PC-9 (cell line): ENCODE measurements around the gene REXO4. TPM values are rescaled to one million over a fixed set of nuclear protein-coding genes. Genes with fewer than 3 reads are reported as not detected.

ENCODE experiments used
- BruUV-seq: library from RNA; stranded (reverse); fragments of 400-500 nt; replicated peaks from 2 replicates; lab custom pipeline; 2021; lab: Mats Ljungman, UMichigan
- CTCF ChIA-PET: fragments of 300-600 bp; sonication (Branson Sonifier 250); formaldehyde crosslinking; loops from one replicate; lab custom pipeline; 2022; ENCODE audit warnings: antibody characterized with exemption; lab: Charles Lee
- POLR2A ChIA-PET: fragments of 300-600 bp; sonication (Branson Sonifier 250); formaldehyde crosslinking; loops from one replicate; lab custom pipeline; 2022; ENCODE audit warnings: antibody characterized with exemption; ENCODE audit not compliant: unreplicated experiment; lab: Charles Lee
- DNase-seq, 2 experiments: peaks; one replicate each; pipeline versions ENCODE4 v3.0.0 to v3.0.0-alpha.2; 2015 to 2022; ENCODE audit warnings: mixed read lengths in 1 of 2
- H2AFZ ChIP-seq: fragments of 200-600 bp; sonication (generic); 2 replicates; pipeline ENCODE4 v1.8.1; 2017; ENCODE audit warnings: antibody characterized with exemption
- H3F3A ChIP-seq: fragments of 200-600 bp; sonication (generic); 2 replicates; pipeline ENCODE4 v1.8.1; 2017; ENCODE audit warnings: antibody characterized with exemption, mild to moderate bottlenecking, low read depth; ENCODE audit not compliant: insufficient read depth
- H3K27ac ChIP-seq: fragments of 200-600 bp; sonication (generic); 2 replicates; pipeline ENCODE4 v1.6.1; 2016; ENCODE audit warnings: mixed run types
- H3K27me3 ChIP-seq: fragments of 200-600 bp; sonication (generic); 2 replicates; pipeline ENCODE4 v1.6.1; 2016; ENCODE audit warnings: low read depth, mixed run types; ENCODE audit not compliant: insufficient read depth
- H3K36me3 ChIP-seq: fragments of 200-600 bp; sonication (generic); 2 replicates; pipeline ENCODE4 v1.6.1; 2016; ENCODE audit warnings: low read depth, mixed run types
- H3K4me1 ChIP-seq: fragments of 200-600 bp; sonication (generic); replicated peaks from 2 replicates; pipeline ENCODE4 v1.6.1; 2016; ENCODE audit warnings: mixed run types; ENCODE audit not compliant: insufficient read depth
- H3K4me2 ChIP-seq: fragments of 200-600 bp; sonication (generic); 2 replicates; pipeline ENCODE4 v1.6.1; 2017; ENCODE audit warnings: mixed run types
- H3K4me3 ChIP-seq: fragments of 200-600 bp; sonication (generic); 2 replicates; pipeline ENCODE4 v1.6.1; 2016; ENCODE audit warnings: mixed run types
- H3K79me2 ChIP-seq: fragments of 200-600 bp; sonication (generic); 2 replicates; pipeline ENCODE4 v1.6.1; 2017; ENCODE audit warnings: low read depth, mixed run types
- H3K9me2 ChIP-seq: fragments of 200-600 bp; sonication (generic); 2 replicates; pipeline ENCODE4 v1.8.1; 2017; ENCODE audit warnings: mild to moderate bottlenecking; ENCODE audit not compliant: insufficient read depth
- H3K9me3 ChIP-seq: fragments of 200-600 bp; sonication (generic); 2 replicates; pipeline ENCODE4 v1.8.1; 2016; ENCODE audit warnings: low read depth; ENCODE audit not compliant: insufficient read depth
- H4K20me1 ChIP-seq: fragments of 200-600 bp; sonication (generic); 2 replicates; pipeline ENCODE4 v1.8.1; 2017; ENCODE audit not compliant: insufficient read depth
- EZH2 ChIP-seq: fragments of 200-600 bp; sonication (generic); IDR thresholded peaks from 2 replicates; pipeline ENCODE4 v1.8.0; 2017; ENCODE audit warnings: antibody characterized with exemption, low read depth
- intact Hi-C: fragments of 100-400 bp; cut with micrococcal nuclease; formaldehyde crosslinking; loops from one replicate; pipeline ENCODE4 v1.10.0; 2022; ENCODE audit not compliant: unreplicated experiment
- total RNA-seq: library from RNA; stranded (reverse); gene quantifications from 2 replicates; pipeline ENCODE4 v1.2.3, GENCODE V29; 2021
- TF ChIP-seq, protein P1 (sequence below): fragments of 200-600 bp; sonication (generic); conservative IDR thresholded peaks from 2 replicates; pipeline ENCODE4 v1.6.1; 2017; ENCODE audit warnings: mixed run types, antibody characterized with exemption, mild to moderate bottlenecking, moderate library complexity

REXO4 gene
- total RNA-seq, 1 experiment from 2014 or later, result 32.6 TPM

DNA sequence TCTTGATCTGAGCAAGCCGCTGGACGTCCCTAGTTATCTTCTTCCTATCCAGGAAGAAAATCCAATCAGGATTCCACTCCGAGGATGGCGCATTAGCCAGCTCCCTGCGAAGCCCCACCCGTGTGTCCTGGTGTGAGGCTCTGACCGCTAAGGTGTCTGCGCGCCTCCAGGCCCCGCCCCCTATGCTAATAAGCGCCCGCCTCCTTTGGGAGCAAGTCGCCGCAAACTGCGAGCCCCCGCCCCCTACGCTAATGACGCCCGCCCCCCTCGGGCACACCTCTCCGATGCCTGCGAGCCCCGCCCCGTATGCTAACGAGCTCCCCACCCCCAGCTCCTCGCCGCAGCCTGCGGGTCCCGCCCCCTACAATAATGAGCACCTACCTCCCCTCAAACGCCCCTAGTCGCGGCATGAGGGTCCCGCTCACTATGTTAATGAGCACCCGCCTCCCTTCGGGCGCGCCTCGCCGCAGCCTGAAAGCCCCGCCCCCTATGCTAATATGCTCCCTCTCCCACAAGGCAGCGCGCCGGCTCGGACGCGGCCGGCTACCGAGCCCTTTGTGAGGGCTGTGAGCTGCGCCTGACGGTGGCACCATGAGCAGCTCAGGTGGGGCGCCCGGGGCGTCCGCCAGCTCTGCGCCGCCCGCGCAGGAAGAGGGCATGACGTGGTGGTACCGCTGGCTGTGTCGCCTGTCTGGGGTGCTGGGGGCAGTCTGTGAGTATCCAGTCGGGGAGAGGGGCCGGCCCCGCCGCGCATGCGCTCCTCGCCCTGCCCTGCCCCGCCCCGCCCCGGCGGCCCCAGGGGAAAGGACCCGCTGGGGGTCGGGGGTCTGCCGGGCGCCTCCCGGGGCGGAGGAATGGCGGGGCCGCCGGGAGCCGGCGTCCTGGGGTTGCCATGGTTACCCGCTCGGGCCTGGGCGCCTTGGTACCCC lies 41.9 kb upstream of the REXO4 start, which contains the start of gene CACFD1:
TSS of gene CACFD1 (plus strand) at position 503 of the 929 bp plus-strand sequence. CDS start at position 592, 89 bp downstream.
- DNase-seq, result peak; percentile 87 to 98
- Histone ChIP-seq H3K9me2 (no peaks in the 10 kb centered on the region), H2AFZ (peak within 1 kb of the TSS; percentile 91), H3F3A (peaks cover 12% of the 10 kb centered on the region; the same call in 1 of the 2 replicates), H3K4me3 (peak within 1 kb of the TSS; percentile 61), H3K27ac (peak within 1 kb of the TSS; percentile 67), H3K36me3 (no peaks in the 10 kb centered on the region), H3K27me3 (no peaks in the 10 kb centered on the region), H3K9me3 (no peaks in the 10 kb centered on the region), H4K20me1 (no peaks in the 10 kb centered on the region; the same call in 1 of the 2 replicates), H3K4me1 (peaks cover 13% of the 10 kb centered on the region), H3K4me2 (peak within 1 kb of the TSS; percentile 83), H3K79me2 (peaks cover 14% of the 10 kb centered on the region; the same call in 1 of the 2 replicates)
- BruUV-seq, result no TSS peak
- CTCF ChIA-PET, result interaction anchor here (0.5 to 1.2 kb wide), 5 partner anchors 27 to 752 kb away, joined by 4 to 8 read pairs (median 5); no protein-coding TSS in a partner anchor
- TF ChIP-seq, protein P1, sequence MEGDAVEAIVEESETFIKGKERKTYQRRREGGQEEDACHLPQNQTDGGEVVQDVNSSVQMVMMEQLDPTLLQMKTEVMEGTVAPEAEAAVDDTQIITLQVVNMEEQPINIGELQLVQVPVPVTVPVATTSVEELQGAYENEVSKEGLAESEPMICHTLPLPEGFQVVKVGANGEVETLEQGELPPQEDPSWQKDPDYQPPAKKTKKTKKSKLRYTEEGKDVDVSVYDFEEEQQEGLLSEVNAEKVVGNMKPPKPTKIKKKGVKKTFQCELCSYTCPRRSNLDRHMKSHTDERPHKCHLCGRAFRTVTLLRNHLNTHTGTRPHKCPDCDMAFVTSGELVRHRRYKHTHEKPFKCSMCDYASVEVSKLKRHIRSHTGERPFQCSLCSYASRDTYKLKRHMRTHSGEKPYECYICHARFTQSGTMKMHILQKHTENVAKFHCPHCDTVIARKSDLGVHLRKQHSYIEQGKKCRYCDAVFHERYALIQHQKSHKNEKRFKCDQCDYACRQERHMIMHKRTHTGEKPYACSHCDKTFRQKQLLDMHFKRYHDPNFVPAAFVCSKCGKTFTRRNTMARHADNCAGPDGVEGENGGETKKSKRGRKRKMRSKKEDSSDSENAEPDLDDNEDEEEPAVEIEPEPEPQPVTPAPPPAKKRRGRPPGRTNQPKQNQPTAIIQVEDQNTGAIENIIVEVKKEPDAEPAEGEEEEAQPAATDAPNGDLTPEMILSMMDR, result no peak
- no peak for TF ChIP-seq EZH2
- intact Hi-C loops, result no loop called here
- POLR2A ChIA-PET, result interaction anchor here (0.5 to 1.2 kb wide), 19 partner anchors 10 to 579 kb away, joined by 3 to 28 read pairs (median 7); partner anchors contain the start of genes BRD3OS and GTF3C5

DNA sequence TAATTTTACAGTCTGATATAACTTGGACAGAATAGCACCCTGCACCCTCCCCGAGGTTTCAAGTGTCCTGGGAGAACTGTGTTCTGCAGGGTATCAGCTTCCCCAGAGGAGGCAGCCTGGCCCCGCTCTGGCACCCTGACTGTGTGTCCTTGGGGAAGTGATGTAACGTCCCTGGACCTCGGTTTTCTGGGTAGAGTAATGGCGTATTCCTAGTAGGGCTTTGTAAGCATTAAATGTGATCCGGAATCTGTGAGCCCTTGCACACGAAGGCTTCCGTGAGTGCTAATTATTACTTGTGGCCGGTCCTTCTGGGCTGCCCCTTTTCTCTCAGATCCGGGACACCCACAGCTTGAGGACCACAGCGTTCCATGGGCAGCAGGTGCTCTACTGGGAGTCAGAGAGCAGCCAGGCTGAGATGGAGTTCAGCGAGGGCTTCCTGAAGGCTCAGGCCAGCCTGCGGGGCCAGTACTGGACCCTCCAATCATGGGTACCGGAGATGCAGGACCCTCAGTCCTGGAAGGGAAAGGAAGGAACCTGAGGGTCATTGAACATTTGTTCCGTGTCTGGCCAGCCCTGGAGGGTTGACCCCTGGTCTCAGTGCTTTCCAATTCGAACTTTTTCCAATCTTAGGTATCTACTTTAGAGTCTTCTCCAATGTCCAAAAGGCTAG lies 41.0 kb upstream of the REXO4 start:
- Histone ChIP-seq H3K27me3 (no peaks in the 10 kb centered on the region), H4K20me1 (no peaks in the 10 kb centered on the region; the same call in 1 of the 2 replicates), H3K36me3 (no peaks in the 10 kb centered on the region), H3K9me3 (no peaks in the 10 kb centered on the region), H3K79me2 (peaks cover 14% of the 10 kb centered on the region; the same call in 1 of the 2 replicates), H3K4me1 (peaks cover 13% of the 10 kb centered on the region), H3K4me3 (peak overlapping the region; percentile 61; the same call in 1 of the 2 replicates), H3K9me2 (no peaks in the 10 kb centered on the region), H3F3A (peaks cover 12% of the 10 kb centered on the region; the same call in 1 of the 2 replicates), H3K27ac (no peak overlapping the region), H3K4me2 (peak overlapping the region; percentile 83), H2AFZ (peak overlapping the region; percentile 61; the same call in 1 of the 2 replicates)
- DNase-seq, result no peak
- ChIA-PET POLR2A (interaction anchor here (0.5 to 1.2 kb wide), 15 partner anchors 9 to 580 kb away, joined by 3 to 28 read pairs (median 9); partner anchors contain the start of genes BRD3OS and GTF3C5), CTCF (interaction anchor here (0.5 to 1.2 kb wide), 2 partner anchors 28 to 273 kb away, joined by 5 to 6 read pairs; no protein-coding TSS in a partner anchor)
- intact Hi-C loops, result no loop called here
- TF ChIP-seq EZH2, result no peak
- TF ChIP-seq, protein P1, result no peak
- TSS peak; percentile 93 for BruUV-seq

DNA sequence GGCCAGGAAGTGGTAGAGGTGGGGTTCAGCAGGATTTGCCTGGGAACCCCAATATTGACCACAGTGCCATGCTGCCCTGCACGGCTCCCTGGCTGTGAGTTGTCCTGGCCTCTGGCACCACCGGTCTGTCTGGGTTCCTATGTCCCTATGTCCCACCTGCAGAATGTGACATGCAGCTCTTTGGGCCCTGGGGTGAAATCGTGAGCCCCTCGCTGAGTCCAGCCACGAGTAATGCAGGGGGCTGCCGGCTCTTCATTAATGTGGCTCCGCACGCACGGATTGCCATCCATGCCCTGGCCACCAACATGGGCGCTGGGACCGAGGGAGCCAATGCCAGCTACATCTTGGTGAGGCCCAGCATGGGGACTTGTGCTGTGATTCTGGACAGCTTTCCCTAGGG lies 39.9 kb upstream of the REXO4 start:
- no peaks in the 10 kb centered on the region for H3K9me2 ChIP-seq
- H3K4me3 ChIP-seq, result no peak overlapping the region
- H3K27ac ChIP-seq, result no peak overlapping the region
- no TSS peak for BruUV-seq
- peaks cover 13% of the 10 kb centered on the region for H3K4me1 ChIP-seq
- H4K20me1 ChIP-seq, result no peaks in the 10 kb centered on the region; the same call in 1 of the 2 replicates
- H3K4me2 ChIP-seq, result no peak overlapping the region
- H3K79me2 ChIP-seq, result peaks cover 14% of the 10 kb centered on the region; the same call in 1 of the 2 replicates
- no peaks in the 10 kb centered on the region for H3K27me3 ChIP-seq
- H3K36me3 ChIP-seq, result no peaks in the 10 kb centered on the region
- POLR2A ChIA-PET, result interaction anchor here (0.6 kb wide), 1 partner anchor 8 kb away, joined by 7 read pairs; no protein-coding TSS in a partner anchor
- intact Hi-C loops, result no loop called here
- DNase-seq, result no peak
- no peak for TF ChIP-seq EZH2
- TF ChIP-seq, protein P1, result no peak
- CTCF ChIA-PET, result no interaction called here
- H2AFZ ChIP-seq, result no peak overlapping the region
- peaks cover 12% of the 10 kb centered on the region; the same call in 1 of the 2 replicates for H3F3A ChIP-seq
- H3K9me3 ChIP-seq, result no peaks in the 10 kb centered on the region
